PFSK-1 (cell line): Measurements from ENCODE around the gene XIRP2.

Experiments used
- FOXP2 ChIP-seq: optimal IDR thresholded peaks from 2 replicates; pipeline ENCODE3; 2011; ENCODE audit warnings: borderline replicate concordance, control low read depth, inconsistent platforms; ENCODE audit not compliant: insufficient read depth; ENCODE audit errors: extremely low read length, extremely low read depth
- POLR2AphosphoS5 ChIP-seq: IDR thresholded peaks from 2 replicates; pipeline ENCODE4 v1.6.1; 2012; ENCODE audit warnings: low read depth, mild to moderate bottlenecking, control low read depth, low read length, moderate library complexity
- SIN3A ChIP-seq: IDR thresholded peaks from 2 replicates; pipeline ENCODE4 v1.6.1; 2012; ENCODE audit warnings: mild to moderate bottlenecking, low read length, moderate library complexity, borderline replicate concordance; ENCODE audit not compliant: insufficient read depth
- TAF1 ChIP-seq: IDR thresholded peaks from 2 replicates; pipeline ENCODE4 v1.6.1; 2012; ENCODE audit warnings: low read length, control low read depth, borderline replicate concordance; ENCODE audit not compliant: insufficient read depth
- TF ChIP-seq, protein P1 (sequence below), 2 experiments: IDR thresholded peaks; 2 replicates each; pipeline versions ENCODE4 v1.6.1 to v1.8.0; 2011 to 2012; ENCODE audit warnings: low read depth in 2 of 2, low read length in 2 of 2, control low read depth in 1 of 2, inconsistent platforms in 1 of 2, mild to moderate bottlenecking in 1 of 2, moderate library complexity in 1 of 2; ENCODE audit not compliant: insufficient read depth in 1 of 2

DNA sequence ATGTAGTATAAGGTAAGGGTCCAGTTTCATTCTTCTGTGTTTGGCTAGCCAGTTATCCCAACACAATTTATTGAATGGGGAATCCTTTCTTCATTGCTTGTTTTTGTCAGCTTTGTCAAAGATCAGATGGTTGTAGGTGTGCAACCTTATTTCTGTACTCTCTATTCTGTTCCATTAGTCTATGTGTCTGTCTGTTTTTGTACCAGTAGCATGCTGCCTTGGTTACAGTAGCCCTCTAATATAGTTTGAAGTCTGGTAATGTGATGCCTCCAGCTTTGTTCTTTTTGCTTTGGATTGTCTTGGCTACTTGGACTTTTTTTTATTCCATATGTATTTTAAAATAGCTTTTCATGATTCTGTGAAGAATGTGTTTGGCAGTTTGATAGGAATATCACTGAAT lies 222.1 kb downstream of the XIRP2 start:
- TF ChIP-seq TAF1 (no peak), POLR2AphosphoS5 (no peak), FOXP2 (no peak), SIN3A (no peak)
- TF ChIP-seq, protein P1, sequence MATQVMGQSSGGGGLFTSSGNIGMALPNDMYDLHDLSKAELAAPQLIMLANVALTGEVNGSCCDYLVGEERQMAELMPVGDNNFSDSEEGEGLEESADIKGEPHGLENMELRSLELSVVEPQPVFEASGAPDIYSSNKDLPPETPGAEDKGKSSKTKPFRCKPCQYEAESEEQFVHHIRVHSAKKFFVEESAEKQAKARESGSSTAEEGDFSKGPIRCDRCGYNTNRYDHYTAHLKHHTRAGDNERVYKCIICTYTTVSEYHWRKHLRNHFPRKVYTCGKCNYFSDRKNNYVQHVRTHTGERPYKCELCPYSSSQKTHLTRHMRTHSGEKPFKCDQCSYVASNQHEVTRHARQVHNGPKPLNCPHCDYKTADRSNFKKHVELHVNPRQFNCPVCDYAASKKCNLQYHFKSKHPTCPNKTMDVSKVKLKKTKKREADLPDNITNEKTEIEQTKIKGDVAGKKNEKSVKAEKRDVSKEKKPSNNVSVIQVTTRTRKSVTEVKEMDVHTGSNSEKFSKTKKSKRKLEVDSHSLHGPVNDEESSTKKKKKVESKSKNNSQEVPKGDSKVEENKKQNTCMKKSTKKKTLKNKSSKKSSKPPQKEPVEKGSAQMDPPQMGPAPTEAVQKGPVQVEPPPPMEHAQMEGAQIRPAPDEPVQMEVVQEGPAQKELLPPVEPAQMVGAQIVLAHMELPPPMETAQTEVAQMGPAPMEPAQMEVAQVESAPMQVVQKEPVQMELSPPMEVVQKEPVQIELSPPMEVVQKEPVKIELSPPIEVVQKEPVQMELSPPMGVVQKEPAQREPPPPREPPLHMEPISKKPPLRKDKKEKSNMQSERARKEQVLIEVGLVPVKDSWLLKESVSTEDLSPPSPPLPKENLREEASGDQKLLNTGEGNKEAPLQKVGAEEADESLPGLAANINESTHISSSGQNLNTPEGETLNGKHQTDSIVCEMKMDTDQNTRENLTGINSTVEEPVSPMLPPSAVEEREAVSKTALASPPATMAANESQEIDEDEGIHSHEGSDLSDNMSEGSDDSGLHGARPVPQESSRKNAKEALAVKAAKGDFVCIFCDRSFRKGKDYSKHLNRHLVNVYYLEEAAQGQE (IDR thresholded peaks at IDR 0.05; ENCODE audit: insufficient read depth in 1 of 2, low read depth in 2 of 2, low read length in 2 of 2), result no peak
